HG03442 (cell line): ENCODE measurements around the gene MAGI1.

Experiments
- ATAC-seq: cut with Tn5 transposase; IDR thresholded peaks from one replicate; pipeline ENCODE4 v1.9.1; 2021; ENCODE audit warnings: mild to moderate bottlenecking, moderate library complexity; ENCODE audit not compliant: unreplicated experiment

MAGI1 gene

GRCh38 chr3:65950340-65951326, 88.1 kb downstream of the MAGI1 start:
- ATAC-seq = no peak

GRCh38 chr3:65948841-65949573, 89.7 kb downstream of the MAGI1 start:
- ATAC-seq = no peak

- ATAC-seq = no peak
Observed at GRCh38 chr3:65946438-65946837, 92.3 kb downstream of the MAGI1 start.

DNA sequence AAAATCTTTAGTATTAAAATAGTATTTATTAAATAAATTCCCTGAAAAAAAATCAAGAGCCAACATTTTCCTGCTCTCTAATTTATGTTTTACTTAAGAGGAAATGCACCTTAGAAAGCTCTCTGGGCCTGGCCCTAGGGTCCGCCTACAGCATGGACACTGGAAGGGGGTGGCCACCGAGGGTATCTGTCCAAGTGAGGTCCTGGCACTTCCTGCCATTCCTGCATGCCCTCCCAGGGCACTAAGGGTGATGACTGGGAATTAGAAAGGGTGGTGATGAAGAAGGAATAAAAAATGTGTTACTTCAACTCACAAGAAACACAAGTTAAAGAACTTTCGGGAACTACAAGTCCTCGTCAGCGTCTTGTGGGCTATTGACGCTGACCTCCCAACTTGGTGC, 92.8 kb downstream of the MAGI1 start:
- no peak for ATAC-seq

DNA sequence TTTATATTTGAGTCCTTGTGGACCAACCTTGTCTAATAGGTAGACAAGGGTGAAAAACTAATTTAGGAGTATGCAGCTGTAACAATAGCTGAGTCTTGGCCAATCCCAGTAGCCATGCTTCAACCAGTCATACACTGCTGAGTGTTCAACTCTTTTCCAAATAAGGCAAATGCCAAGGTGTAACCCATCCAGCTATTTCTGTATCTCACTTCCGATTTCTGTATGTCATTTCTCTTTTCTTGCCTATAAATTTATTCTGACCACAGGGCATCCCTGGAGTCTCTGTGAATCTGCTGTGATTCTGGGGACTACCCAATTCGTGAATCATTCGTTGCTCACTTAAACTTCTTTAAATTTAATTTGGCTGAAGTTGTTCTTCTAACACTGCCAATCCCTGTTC, 93.2 kb downstream of the MAGI1 start:
- no peak for ATAC-seq

- no peak for ATAC-seq
Observed at GRCh38 chr3:65944252-65944651, 94.5 kb downstream of the MAGI1 start.

DNA sequence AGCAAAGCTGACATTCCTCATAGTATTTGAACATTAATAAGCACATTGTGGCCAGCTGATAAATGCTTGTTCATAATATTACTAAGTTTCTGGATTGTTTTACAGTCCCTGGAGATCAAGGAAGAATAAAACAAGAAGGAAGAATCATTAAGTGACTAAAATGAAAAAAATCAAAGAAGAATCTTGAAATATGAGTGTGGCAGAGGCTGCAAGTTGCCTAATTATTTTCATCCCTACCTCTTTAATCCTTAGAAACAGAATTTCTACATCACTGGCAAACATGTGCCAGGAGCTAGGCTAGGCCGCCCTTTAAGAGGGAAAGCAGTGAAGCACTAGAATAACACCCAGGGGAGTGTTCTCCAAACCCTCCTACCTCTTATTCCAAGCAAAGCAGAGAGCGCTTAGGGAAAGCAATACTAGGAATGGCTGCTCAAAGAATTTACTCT, 98.9 kb downstream of the MAGI1 start:
- no peak for ATAC-seq

- no peak for ATAC-seq
Observed at GRCh38 chr3:65939184-65939583, 99.5 kb downstream of the MAGI1 start.

DNA sequence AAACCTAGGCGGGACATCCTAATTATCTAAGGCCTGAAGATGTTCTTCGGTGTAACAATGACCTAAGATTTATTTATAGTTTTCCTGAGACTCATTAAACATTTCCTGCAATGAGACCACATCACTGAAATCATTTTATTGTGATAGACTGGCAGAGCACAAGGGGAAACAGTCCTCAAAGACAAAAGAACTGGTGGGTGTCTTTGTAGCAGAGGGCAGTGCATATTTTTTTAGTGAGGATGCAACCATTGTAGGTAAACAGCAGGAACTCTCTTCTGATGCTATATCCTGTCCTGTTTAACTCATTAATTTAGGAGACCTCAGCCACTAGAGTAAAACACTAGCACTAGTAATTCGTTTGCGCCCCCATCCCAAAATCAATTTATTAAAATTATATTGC, 100.0 kb downstream of the MAGI1 start:
- ATAC-seq = no peak

- ATAC-seq = no peak
Observed at GRCh38 chr3:65938147-65938546, 100.6 kb downstream of the MAGI1 start.

GRCh38 chr3:65936908-65937638, 101.6 kb downstream of the MAGI1 start:
- no peak for ATAC-seq

GRCh38 chr3:65935724-65936123, 103.0 kb downstream of the MAGI1 start:
- no peak for ATAC-seq

- no peak for ATAC-seq
Observed at GRCh38 chr3:65930648-65931047, 108.1 kb downstream of the MAGI1 start.

DNA sequence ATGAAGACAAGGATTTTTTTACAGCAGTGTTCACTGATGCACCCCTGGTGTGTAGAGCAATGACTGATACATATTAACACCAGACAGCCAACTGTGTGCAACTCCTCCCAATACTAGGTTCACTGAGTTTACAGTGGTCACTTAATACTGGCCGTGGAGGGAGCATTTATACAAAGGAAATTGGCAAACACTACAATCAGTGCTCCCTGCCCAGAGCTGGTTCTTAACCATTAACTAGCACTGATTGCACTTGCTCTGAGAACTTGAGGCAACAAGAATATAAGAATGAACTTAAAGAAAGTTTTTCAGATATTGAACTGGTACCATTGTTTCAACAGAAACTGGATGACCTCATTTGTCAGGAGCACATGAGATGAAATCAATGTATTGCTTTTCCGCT, 110.6 kb downstream of the MAGI1 start:
- ATAC-seq = no peak

- ATAC-seq = no peak
Observed at GRCh38 chr3:65927576-65927975, 111.1 kb downstream of the MAGI1 start.

- no peak for ATAC-seq
Observed at GRCh38 chr3:65925254-65925954, 113.3 kb downstream of the MAGI1 start.

- ATAC-seq = no peak
Observed at GRCh38 chr3:65924762-65925161, 114.0 kb downstream of the MAGI1 start.

DNA sequence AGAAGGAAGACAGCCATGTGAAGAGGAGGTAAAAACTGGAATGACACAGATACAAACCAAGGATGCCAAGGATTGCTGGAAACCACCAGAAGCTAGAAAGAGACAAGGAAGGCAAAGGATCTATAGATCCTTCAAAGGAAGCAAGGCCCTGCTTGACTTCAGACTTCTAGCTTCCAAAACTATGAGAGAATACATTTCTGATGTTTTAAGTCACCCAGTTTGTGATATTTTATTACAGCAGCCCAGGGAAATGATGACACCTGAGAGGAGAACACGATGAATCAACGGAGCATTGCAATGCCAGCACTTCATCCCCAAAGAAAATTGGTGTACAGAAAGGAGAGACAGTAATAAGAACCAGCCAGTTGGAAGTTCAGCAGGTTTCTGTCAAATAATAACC, 116.3 kb downstream of the MAGI1 start:
- ATAC-seq = no peak

GRCh38 chr3:65919826-65920225, 118.9 kb downstream of the MAGI1 start:
- no peak for ATAC-seq

DNA sequence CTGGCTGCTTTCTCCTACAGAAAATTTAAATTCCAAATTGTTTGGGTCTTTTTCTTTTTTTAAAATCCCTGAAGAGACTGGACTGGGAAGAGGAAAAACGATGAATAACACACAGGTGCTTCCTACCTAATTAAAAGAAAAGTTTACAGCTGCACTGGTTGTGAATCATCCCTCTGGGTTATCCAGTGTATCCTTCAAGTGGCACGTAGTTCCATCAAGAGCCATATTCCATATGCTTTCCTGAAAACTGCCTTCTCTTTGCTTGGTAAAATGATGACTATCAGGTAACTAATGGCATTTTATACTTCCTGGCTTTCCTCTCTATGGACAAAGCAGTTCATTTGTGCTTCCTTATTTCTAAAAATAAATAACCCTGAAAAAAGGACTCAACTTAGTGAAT, 123.2 kb downstream of the MAGI1 start:
- ATAC-seq = no peak
